ENCODE measurements around the gene MTUS2.

- TF ChIP-seq CTCF (IDR thresholded peaks at IDR 0.05 in 8 of 11, conservative IDR thresholded peaks at IDR 0.05 in 3 of 11) (no peak), POLR2A (IDR thresholded peaks at IDR 0.05) (no peak)
Measured at GRCh38 chr13:29180055-29180454, 359.9 kb downstream of the MTUS2 start.
